Measurements from ENCODE around the gene SNAI1. TPM values are rescaled to one million over a fixed set of nuclear protein-coding genes. Genes with fewer than 3 reads are reported as not detected.
"Not testable (repeated sequence)": the region's sequence is repeated elsewhere in the genome, so short reads cannot be mapped to it uniquely, and the experiment has no call there.

The SNAI1 gene
- polyA plus RNA-seq, 1 experiment = 6.5 TPM

GRCh38 chr20:49976542-49976941 lies 6.2 kb upstream of the SNAI1 start:
- POLR2A ChIA-PET = no interaction called here
- no peak overlapping the region for H3K4me3 ChIP-seq (ENCODE audit: low read depth, low read length)
- H3K27me3 ChIP-seq (ENCODE audit: control insufficient read depth, insufficient read depth, low read length) = no peaks in the 10 kb centered on the region
- no peak for DNase-seq (ENCODE audit: low read depth)
- no peak for TF ChIP-seq CTCF (IDR thresholded peaks at IDR 0.05; ENCODE audit: insufficient read depth, low read depth, low read length)
- CTCF ChIA-PET = interaction anchor here (1.3 to 16.8 kb wide), 4 partner anchors 92 to 203 kb away, joined by 3 to 590 read pairs (median 8); no protein-coding TSS in a partner anchor
- no peaks in the 10 kb centered on the region for H3K36me3 ChIP-seq (ENCODE audit: control insufficient read depth, insufficient read depth, low read length)

GRCh38 chr20:49977740-49978139 lies 5.0 kb upstream of the SNAI1 start:
- H3K27me3 ChIP-seq (ENCODE audit: control insufficient read depth, insufficient read depth, low read length); DNase-seq (ENCODE audit: low read depth); H3K4me3 ChIP-seq (ENCODE audit: low read depth, low read length); H3K36me3 ChIP-seq (ENCODE audit: control insufficient read depth, insufficient read depth, low read length); POLR2A ChIA-PET: not testable (repeated sequence)
- CTCF ChIA-PET = interaction anchor here (1.0 to 16.8 kb wide), 10 partner anchors 8 to 201 kb away, joined by 3 to 590 read pairs (median 16); no protein-coding TSS in a partner anchor

GRCh38 chr20:49978685-49979029 lies 4.1 kb upstream of the SNAI1 start:
- Histone ChIP-seq H3K36me3 (ENCODE audit: control insufficient read depth, insufficient read depth, low read length) (no peaks in the 10 kb centered on the region), H3K4me3 (ENCODE audit: low read depth, low read length) (no peak overlapping the region), H3K27me3 (ENCODE audit: control insufficient read depth, insufficient read depth, low read length) (no peaks in the 10 kb centered on the region)
- no peak for DNase-seq (ENCODE audit: low read depth)
- no peak for TF ChIP-seq CTCF (IDR thresholded peaks at IDR 0.05; ENCODE audit: insufficient read depth, low read depth, low read length)
- CTCF ChIA-PET = interaction anchor here (0.6 to 16.8 kb wide), 38 partner anchors 9 to 789 kb away, joined by 3 to 590 read pairs (median 5); partner anchors contain the start of gene UBE2V1
- POLR2A ChIA-PET = no interaction called here

- Histone ChIP-seq H3K36me3 (ENCODE audit: control insufficient read depth, insufficient read depth, low read length) (peaks cover 1% of the 10 kb centered on the region; the same call in 1 of the 2 replicates), H3K4me3 (ENCODE audit: low read depth, low read length) (peak overlapping the region; percentile 26), H3K27me3 (ENCODE audit: control insufficient read depth, insufficient read depth, low read length) (no peaks in the 10 kb centered on the region)
- TF ChIP-seq CTCF (IDR thresholded peaks at IDR 0.05; ENCODE audit: insufficient read depth, low read depth, low read length) = peak; percentile 91
- ChIA-PET POLR2A (no interaction called here), CTCF (interaction anchor here (0.5 to 16.8 kb wide), 44 partner anchors 10 to 788 kb away, joined by 3 to 590 read pairs (median 5); partner anchors contain the start of gene UBE2V1)
- DNase-seq (ENCODE audit: low read depth) = no peak
Measured at GRCh38 chr20:49979030-49979832, 3.5 kb upstream of the SNAI1 start.

GRCh38 chr20:49980140-49981008 lies 2.4 kb upstream of the SNAI1 start:
- no peak overlapping the region for H3K4me3 ChIP-seq (ENCODE audit: low read depth, low read length)
- H3K27me3 ChIP-seq (ENCODE audit: control insufficient read depth, insufficient read depth, low read length) = no peaks in the 10 kb centered on the region
- POLR2A ChIA-PET = no interaction called here
- peaks cover 1% of the 10 kb centered on the region; the same call in 1 of the 2 replicates for H3K36me3 ChIP-seq (ENCODE audit: control insufficient read depth, insufficient read depth, low read length)
- CTCF ChIA-PET = interaction anchor here (0.7 to 16.8 kb wide), 16 partner anchors 9 to 199 kb away, joined by 3 to 590 read pairs (median 7); no protein-coding TSS in a partner anchor
- no peak for DNase-seq (ENCODE audit: low read depth)
- TF ChIP-seq CTCF (IDR thresholded peaks at IDR 0.05; ENCODE audit: insufficient read depth, low read depth, low read length) = no peak
